Spleen (tissue), 11 donors: Measurements from ENCODE around the gene OLFML3. TPM values are rescaled to one million over a fixed set of nuclear protein-coding genes. Genes with fewer than 3 reads are reported as not detected.

Experiments used
- DNase-seq: peaks from one replicate; pipeline ENCODE4 v3.0.0-alpha.2; 2020
- H3K27ac ChIP-seq, 8 donors: fragments of 200-600 bp; sonication (generic) in 7 of 8; 1 replicate in 4 of 8; 2 replicates in 4 of 8; pipeline versions ENCODE4 v1.5.0 to v1.8.0; 2016 to 2021; ENCODE audit warnings: inconsistent platforms in 4 of 8, mild to moderate bottlenecking in 4 of 8, moderate library complexity in 1 of 8
- H3K27me3 ChIP-seq, 7 donors: fragments of 200-600 bp; sonication (generic) in 6 of 7; replicated peaks in 1 of 7; 1 replicate in 4 of 7; 2 replicates in 3 of 7; pipeline versions ENCODE4 v1.5.0 to v1.8.0; 2016 to 2021; ENCODE audit warnings: inconsistent platforms in 3 of 7, mild to moderate bottlenecking in 1 of 7
- H3K36me3 ChIP-seq, 6 donors: fragments of 200-600 bp; sonication (generic) in 5 of 6; 1 replicate in 4 of 6; 2 replicates in 2 of 6; pipeline versions ENCODE4 v1.5.0 to v1.8.0; 2016 to 2021; ENCODE audit warnings: inconsistent platforms in 2 of 6
- H3K4me1 ChIP-seq, 6 donors: fragments of 200-600 bp; sonication (generic) in 5 of 6; 1 replicate in 3 of 6; 2 replicates in 3 of 6; pipeline versions ENCODE4 v1.5.0 to v1.8.0; 2016 to 2021; ENCODE audit warnings: inconsistent platforms in 3 of 6
- H3K4me3 ChIP-seq, 8 donors: fragments of 200-600 bp; sonication (generic) in 7 of 8; 1 replicate in 4 of 8; 2 replicates in 4 of 8; pipeline versions ENCODE4 v1.5.0 to v1.8.0; 2016 to 2021; ENCODE audit warnings: inconsistent platforms in 4 of 8, mild to moderate bottlenecking in 4 of 8, moderate library complexity in 2 of 8
- H3K9me3 ChIP-seq, 8 donors: fragments of 200-600 bp; sonication (generic) in 7 of 8; 1 replicate in 4 of 8; 2 replicates in 4 of 8; pipeline versions ENCODE4 v1.5.0 to v1.8.0; 2016 to 2021; ENCODE audit warnings: inconsistent platforms in 4 of 8
- POLR2A ChIP-seq, 3 donors: fragments of 450-650 bp; IDR thresholded peaks; one replicate each; pipeline ENCODE4 v1.5.1; 2017; ENCODE audit warnings: antibody characterized with exemption in 3 of 3, mild to moderate bottlenecking in 1 of 3
- POLR2AphosphoS5 ChIP-seq, 3 donors: sonication (generic); formaldehyde crosslinking; IDR thresholded peaks; one replicate each; pipeline ENCODE4 v1.5.1; 2017; ENCODE audit warnings: antibody characterized with exemption in 3 of 3
- WGBS, 5 donors: extraction: QIAGEN DNeasy Blood & Tissue Kit in 3 of 5; methylation state at CpG; one replicate each; pipeline versions ENCODE4 v1.1.5 to v1.1.7; 2013 to 2018; 5-methylcytosine and 5-hydroxymethylcytosine counted together
- intact Hi-C: fragments of 100-400 bp; cut with DNase I; formaldehyde crosslinking; loops from one replicate; pipeline ENCODE4 v1.15.0; 2023; ENCODE audit warnings: low total_unique reads
- polyA plus RNA-seq, 3 donors: library from polyadenylated mRNA; stranded (reverse); fragments of 200-250 nt; gene quantifications; one replicate each; pipeline ENCODE4 v1.2.1, GENCODE V29; 2013
- total RNA-seq, 7 donors: library from RNA; depleted of rRNA in 3 of 7; stranded (reverse); fragments of >200 nt in 3 of 7; fragmentation: NEBNext Ultra II Directional in 4 of 7; extraction: Animal tissue kit (Norgen Biotek cat#: 25700) in 4 of 7; gene quantifications; one replicate each; pipeline versions ENCODE4 v1.1.0 to v1.2.1, GENCODE V29; 2016 to 2021
- TF ChIP-seq, protein P1 (sequence below), 11 experiments: fragments of 200-600 bp in 7 of 11; fragments of 450-650 bp in 4 of 11; sonication (generic) in 4 of 11; IDR thresholded peaks in 8 of 11; conservative IDR thresholded peaks in 3 of 11; 1 replicate in 7 of 11; 2 replicates in 4 of 11; pipeline versions ENCODE4 v1.4.0 to v1.8.0; 2016 to 2021; ENCODE audit warnings: antibody characterized with exemption in 11 of 11, inconsistent platforms in 4 of 11, mild to moderate bottlenecking in 1 of 11
- donor health status: healthy with polysubstance abuse.
- donor health status: DM: no; HTN: no; CAD: no; lungs with moderate emphysema.
- donor health status: DM: no; HTN: no; CAD: no.
- donor health status: Bipolar disorder and iron deficiency.
- donor health status: healthy.
- donor health status: DM: no; HTN: no; CAD: no.
- donor health status: DM: yes; HTN: yes; CAD: no.

OLFML3 gene
- total and polyA plus RNA-seq, 10 donors: 1.2 to 10.9 (median 5.1) TPM

GRCh38 chr1:113991467-113991997 lies 12.3 kb downstream of the OLFML3 start:
- DNase-seq: no peak
- Histone ChIP-seq H3K36me3 (no peaks in the 10 kb centered on the region), H3K27ac (no peak overlapping the region), H3K4me1 (no peaks in the 10 kb centered on the region), H3K4me3 (no peak overlapping the region), H3K27me3 (no peaks in the 10 kb centered on the region), H3K9me3 (peaks cover 4 to 33% (median 28%) of the 10 kb centered on the region in 8 donors)
- no peak for TF ChIP-seq POLR2A (IDR thresholded peaks at IDR 0.05)
- TF ChIP-seq, protein P1, sequence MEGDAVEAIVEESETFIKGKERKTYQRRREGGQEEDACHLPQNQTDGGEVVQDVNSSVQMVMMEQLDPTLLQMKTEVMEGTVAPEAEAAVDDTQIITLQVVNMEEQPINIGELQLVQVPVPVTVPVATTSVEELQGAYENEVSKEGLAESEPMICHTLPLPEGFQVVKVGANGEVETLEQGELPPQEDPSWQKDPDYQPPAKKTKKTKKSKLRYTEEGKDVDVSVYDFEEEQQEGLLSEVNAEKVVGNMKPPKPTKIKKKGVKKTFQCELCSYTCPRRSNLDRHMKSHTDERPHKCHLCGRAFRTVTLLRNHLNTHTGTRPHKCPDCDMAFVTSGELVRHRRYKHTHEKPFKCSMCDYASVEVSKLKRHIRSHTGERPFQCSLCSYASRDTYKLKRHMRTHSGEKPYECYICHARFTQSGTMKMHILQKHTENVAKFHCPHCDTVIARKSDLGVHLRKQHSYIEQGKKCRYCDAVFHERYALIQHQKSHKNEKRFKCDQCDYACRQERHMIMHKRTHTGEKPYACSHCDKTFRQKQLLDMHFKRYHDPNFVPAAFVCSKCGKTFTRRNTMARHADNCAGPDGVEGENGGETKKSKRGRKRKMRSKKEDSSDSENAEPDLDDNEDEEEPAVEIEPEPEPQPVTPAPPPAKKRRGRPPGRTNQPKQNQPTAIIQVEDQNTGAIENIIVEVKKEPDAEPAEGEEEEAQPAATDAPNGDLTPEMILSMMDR (IDR thresholded peaks at IDR 0.05 in 8 of 11, conservative IDR thresholded peaks at IDR 0.05 in 3 of 11): no peak
- TF ChIP-seq POLR2AphosphoS5 (IDR thresholded peaks at IDR 0.05): no peak
- WGBS, 5 donors: 74 to 89% (median 79%) methylated on average over 5 of the region's 5 CpGs
- intact Hi-C loops: no loop called here

GRCh38 chr1:113993072-113993471 lies 13.8 kb downstream of the OLFML3 start:
- peaks cover 4 to 34% (median 28%) of the 10 kb centered on the region in 8 donors for H3K9me3 ChIP-seq
- intact Hi-C loops: no loop called here
- H3K36me3 ChIP-seq: no peaks in the 10 kb centered on the region
- DNase-seq: no peak
- no peaks in the 10 kb centered on the region for H3K27me3 ChIP-seq
- no peak overlapping the region for H3K27ac ChIP-seq
- WGBS, 5 donors: 79 to 98% (median 90%) methylated on average over 4 to 5 of the region's 5 CpGs
- no peak overlapping the region for H3K4me3 ChIP-seq
- H3K4me1 ChIP-seq: peaks cover 0 to under 1% (median 0%) of the 10 kb centered on the region in 6 donors
- TF ChIP-seq, protein P1 (IDR thresholded peaks at IDR 0.05 in 8 of 11, conservative IDR thresholded peaks at IDR 0.05 in 3 of 11): no peak
- TF ChIP-seq POLR2AphosphoS5 (IDR thresholded peaks at IDR 0.05) (no peak), POLR2A (IDR thresholded peaks at IDR 0.05) (no peak)

- TF ChIP-seq, protein P1 (IDR thresholded peaks at IDR 0.05 in 8 of 11, conservative IDR thresholded peaks at IDR 0.05 in 3 of 11): no peak
- no peak for TF ChIP-seq POLR2A (IDR thresholded peaks at IDR 0.05)
- Histone ChIP-seq H3K27ac (no peak overlapping the region), H3K36me3 (no peaks in the 10 kb centered on the region), H3K4me3 (no peak overlapping the region), H3K27me3 (no peaks in the 10 kb centered on the region), H3K4me1 (peaks cover 0 to 5% (median 0%) of the 10 kb centered on the region in 6 donors), H3K9me3 (peaks cover 4 to 34% (median 28%) of the 10 kb centered on the region in 8 donors)
- 60 to 88% (median 83%) methylated on average over 1 to 2 of the region's 2 CpGs for WGBS, 5 donors
- intact Hi-C loops: no loop called here
- DNase-seq: no peak
Measured at GRCh38 chr1:113993766-113994165, 14.5 kb downstream of the OLFML3 start.

GRCh38 chr1:113995382-113995781 lies 16.1 kb downstream of the OLFML3 start:
- DNase-seq: no peak
- Histone ChIP-seq H3K36me3 (no peaks in the 10 kb centered on the region), H3K9me3 (peaks cover 4 to 34% (median 28%) of the 10 kb centered on the region in 8 donors), H3K27ac (no peak overlapping the region), H3K27me3 (no peaks in the 10 kb centered on the region), H3K4me1 (peaks cover 0 to 5% (median 0%) of the 10 kb centered on the region in 6 donors), H3K4me3 (no peak overlapping the region)
- intact Hi-C loops: no loop called here
- TF ChIP-seq POLR2A (IDR thresholded peaks at IDR 0.05): no peak
- TF ChIP-seq, protein P1 (IDR thresholded peaks at IDR 0.05 in 8 of 11, conservative IDR thresholded peaks at IDR 0.05 in 3 of 11): no peak
- TF ChIP-seq POLR2AphosphoS5 (IDR thresholded peaks at IDR 0.05): no peak
- WGBS, 5 donors: 93 to 98% (median 95%) methylated on average over 2 of the region's 2 CpGs
